IMR-90 (cell line): ENCODE measurements around the gene MYH1. TPM values are rescaled to one million over a fixed set of nuclear protein-coding genes. Genes with fewer than 3 reads are reported as not detected.

Experiments
- ATAC-seq: fragments of 200-7000 bp; cut with Tn5 transposase; 2 replicates; pipeline ENCODE4 v1.9.1; 2020; ENCODE audit warnings: low read depth, mild to moderate bottlenecking, moderate library complexity
- BruUV-seq: library from RNA; stranded (reverse); fragments of 400-500 nt; replicated peaks from 2 replicates; lab custom pipeline; 2021; lab: Mats Ljungman, UMichigan
- CTCF ChIA-PET: fragments of 300-600 bp; formaldehyde crosslinking; extraction: SDS; loops from one replicate; lab custom pipeline; 2021; ENCODE audit warnings: antibody characterized with exemption; lab: Yijun Ruan, JAX
- POLR2A ChIA-PET: fragments of 300-600 bp; sonication (Branson Sonifier 250); formaldehyde crosslinking; loops from one replicate; lab custom pipeline; 2022; ENCODE audit warnings: antibody characterized with exemption; ENCODE audit not compliant: unreplicated experiment; lab: Charles Lee
- DNase-seq: peaks from one replicate; pipeline ENCODE4 v3.0.0; 2013
- H2AFZ ChIP-seq: replicated peaks from 2 replicates; pipeline ENCODE3; 2013; ENCODE audit warnings: low read length, mild to moderate bottlenecking; ENCODE audit not compliant: poor library complexity
- H2AK5ac ChIP-seq: 2 replicates; pipeline ENCODE4 v1.6.1; 2013; ENCODE audit warnings: low read depth, low read length, inconsistent platforms
- H2AK9ac ChIP-seq: replicated peaks from 2 replicates; pipeline ENCODE3; 2013; ENCODE audit warnings: mild to moderate bottlenecking, low read depth, low read length, moderate library complexity; ENCODE audit not compliant: poor library complexity
- H2BK120ac ChIP-seq: 2 replicates; pipeline ENCODE4 v1.6.1; 2013; ENCODE audit warnings: low read depth, low read length, inconsistent platforms
- H2BK15ac ChIP-seq: 3 replicates; pipeline ENCODE4 v1.6.1; 2013; ENCODE audit warnings: low read depth, low read length, inconsistent platforms
- H2BK20ac ChIP-seq: 2 replicates; pipeline ENCODE4 v1.6.1; 2013; ENCODE audit warnings: low read depth, mild to moderate bottlenecking, inconsistent platforms, low read length, moderate library complexity
- H2BK5ac ChIP-seq: 2 replicates; pipeline ENCODE4 v1.6.1; 2013; ENCODE audit warnings: mild to moderate bottlenecking, low read depth, low read length, inconsistent platforms; ENCODE audit not compliant: poor library complexity, severe bottlenecking
- H3K14ac ChIP-seq: replicated peaks from 2 replicates; pipeline ENCODE4 v1.6.1; 2013; ENCODE audit warnings: low read depth, low read length, inconsistent platforms
- H3K18ac ChIP-seq: 2 replicates; pipeline ENCODE4 v1.6.1; 2013; ENCODE audit warnings: low read depth, low read length, control low read depth
- H3K23ac ChIP-seq: 2 replicates; pipeline ENCODE4 v1.6.1; 2013; ENCODE audit warnings: low read depth, low read length, inconsistent platforms
- H3K27ac ChIP-seq: 2 replicates; pipeline ENCODE4 v1.5.1; 2013; ENCODE audit warnings: mild to moderate bottlenecking, control low read depth, low read length; ENCODE audit not compliant: insufficient read depth
- H3K27me3 ChIP-seq: 2 replicates; pipeline ENCODE4 v1.6.1; 2013; ENCODE audit warnings: low read length; ENCODE audit not compliant: control insufficient read depth, insufficient read depth
- H3K36me3 ChIP-seq: 2 replicates; pipeline ENCODE4 v1.6.1; 2013; ENCODE audit warnings: low read length, mixed read lengths; ENCODE audit not compliant: control insufficient read depth, insufficient read depth
- H3K4ac ChIP-seq: 2 replicates; pipeline ENCODE4 v1.6.1; 2013; ENCODE audit warnings: low read depth, low read length, inconsistent platforms
- H3K4me1 ChIP-seq: 2 replicates; pipeline ENCODE4 v1.6.1; 2013; ENCODE audit warnings: low read length, mixed read lengths; ENCODE audit not compliant: control insufficient read depth, insufficient read depth
- H3K4me2 ChIP-seq: 2 replicates; pipeline ENCODE4 v1.6.1; 2013; ENCODE audit warnings: low read depth, mild to moderate bottlenecking, control low read depth, low read length, moderate library complexity
- H3K4me3 ChIP-seq: 2 replicates; pipeline ENCODE4 v1.5.1; 2013; ENCODE audit warnings: low read depth, mild to moderate bottlenecking, control low read depth, low read length, moderate library complexity; ENCODE audit not compliant: insufficient read depth
- H3K56ac ChIP-seq: 2 replicates; pipeline ENCODE4 v1.6.1; 2013; ENCODE audit warnings: low read length, inconsistent platforms; ENCODE audit not compliant: insufficient read depth; ENCODE audit errors: extremely low read depth
- H3K79me1 ChIP-seq, 2 experiments: 2 replicates each; pipeline ENCODE4 v1.6.1; 2013; ENCODE audit warnings: low read length in 2 of 2, inconsistent platforms in 1 of 2, low read depth in 1 of 2
- H3K9ac ChIP-seq: 2 replicates; pipeline ENCODE4 v1.6.1; 2013; ENCODE audit warnings: low read depth, low read length, control low read depth
- H3K9me1 ChIP-seq: 2 replicates; pipeline ENCODE4 v1.6.1; 2013; ENCODE audit warnings: low read length, inconsistent platforms; ENCODE audit not compliant: insufficient read depth
- H3K9me3 ChIP-seq: 2 replicates; pipeline ENCODE4 v1.6.1; 2013; ENCODE audit warnings: low read length; ENCODE audit not compliant: control insufficient read depth, insufficient read depth
- H4K20me1 ChIP-seq: 2 replicates; pipeline ENCODE4 v1.6.1; 2013; ENCODE audit warnings: low read length, inconsistent platforms; ENCODE audit not compliant: insufficient read depth
- H4K5ac ChIP-seq: 2 replicates; pipeline ENCODE4 v1.6.1; 2013; ENCODE audit warnings: mild to moderate bottlenecking, low read depth, low read length, control low read depth
- H4K8ac ChIP-seq, 2 experiments: 2 replicates each; pipeline ENCODE4 v1.6.1; 2013; ENCODE audit warnings: low read depth in 2 of 2, low read length in 2 of 2, control low read depth in 1 of 2, inconsistent platforms in 1 of 2
- H4K91ac ChIP-seq: 2 replicates; pipeline ENCODE4 v1.6.1; 2013; ENCODE audit warnings: low read depth, low read length, inconsistent platforms; ENCODE audit not compliant: insufficient read depth
- BHLHE40 ChIP-seq: fragments of 150-350 bp; IDR thresholded peaks from 2 replicates; pipeline ENCODE4 v1.6.1; 2016; ENCODE audit warnings: mild to moderate bottlenecking, low read depth, low read length
- CEBPB ChIP-seq: IDR thresholded peaks from 2 replicates; pipeline ENCODE4 v1.6.1; 2012; ENCODE audit warnings: low read depth, low read length, improper control_type of control experiment
- CHD1 ChIP-seq: IDR thresholded peaks from 2 replicates; pipeline ENCODE4 v1.6.1; 2012; ENCODE audit warnings: low read depth, low read length, improper control_type of control experiment
- CTCF ChIP-seq: conservative IDR thresholded peaks from 2 replicates; pipeline ENCODE4 v1.5.1; 2012; ENCODE audit warnings: mild to moderate bottlenecking, low read depth, low read length, improper control_type of control experiment
- ELK1 ChIP-seq: fragments of 150-350 bp; IDR thresholded peaks from 2 replicates; pipeline ENCODE4 v1.6.1; 2016; ENCODE audit warnings: low read depth, mild to moderate bottlenecking, low read length, moderate library complexity, borderline replicate concordance
- FOS ChIP-seq: fragments of 150-350 bp; IDR thresholded peaks from 2 replicates; pipeline ENCODE4 v1.6.1; 2016; ENCODE audit warnings: low read depth, low read length
- MAFK ChIP-seq: IDR thresholded peaks from 2 replicates; pipeline ENCODE4 v1.6.1; 2012; ENCODE audit warnings: low read depth, low read length, improper control_type of control experiment
- MAZ ChIP-seq: IDR thresholded peaks from 2 replicates; pipeline ENCODE4 v1.6.1; 2012; ENCODE audit warnings: low read depth, mild to moderate bottlenecking, low read length, improper control_type of control experiment, moderate library complexity, borderline replicate concordance
- MXI1 ChIP-seq: IDR thresholded peaks from 2 replicates; pipeline ENCODE4 v1.6.1; 2012; ENCODE audit warnings: low read depth, mild to moderate bottlenecking, low read length, moderate library complexity, borderline replicate concordance
- NFE2L2 ChIP-seq: fragments of 150-350 bp; IDR thresholded peaks from 2 replicates; pipeline ENCODE4 v1.6.1; 2016; ENCODE audit warnings: low read depth, mild to moderate bottlenecking, low read length
- POLR2A ChIP-seq: IDR thresholded peaks from 2 replicates; pipeline ENCODE4 v1.6.1; 2012; ENCODE audit warnings: mild to moderate bottlenecking, low read depth, low read length
- RAD21 ChIP-seq: IDR thresholded peaks from 2 replicates; pipeline ENCODE4 v1.6.1; 2012; ENCODE audit warnings: low read length, improper control_type of control experiment
- RCOR1 ChIP-seq: IDR thresholded peaks from 2 replicates; pipeline ENCODE4 v1.6.1; 2012; ENCODE audit warnings: mild to moderate bottlenecking, low read length, improper control_type of control experiment; ENCODE audit not compliant: insufficient replicate concordance
- RFX5 ChIP-seq: IDR thresholded peaks from 2 replicates; pipeline ENCODE4 v1.8.0; 2012; ENCODE audit warnings: low read depth, mild to moderate bottlenecking, low read length, moderate library complexity
- SMC3 ChIP-seq: fragments of 150-350 bp; IDR thresholded peaks from 2 replicates; pipeline ENCODE4 v1.6.1; 2016; ENCODE audit warnings: low read depth, mild to moderate bottlenecking, antibody characterized with exemption, low read length, moderate library complexity
- USF2 ChIP-seq: fragments of 150-350 bp; IDR thresholded peaks from 2 replicates; pipeline ENCODE4 v1.6.1; 2017; ENCODE audit warnings: mild to moderate bottlenecking, antibody characterized with exemption, low read length, low read depth
- WGBS, 2 experiments: methylation state at CpG; one replicate each; pipeline versions ENCODE4 v1.1.5 to v1.1.7; 2013; ENCODE audit warnings: missing lambda C conversion rate in 2 of 2; ENCODE audit not compliant: insufficient read length in 1 of 2; ENCODE audit errors: extremely low coverage in 2 of 2; 5-methylcytosine and 5-hydroxymethylcytosine counted together
- dilution Hi-C: fragments of 300-500 bp; cut with HindIII; formaldehyde crosslinking; loops from one replicate; pipeline ENCODE4 v1.14.3; 2018; ENCODE audit warnings: low sequenced_read_pairs; ENCODE audit not compliant: unreplicated experiment
- in situ Hi-C: fragments of 300-500 bp; cut with MboI; formaldehyde crosslinking; loops from 3 replicates; pipeline ENCODE4 v1.14.3; 2019; ENCODE audit warnings: low sequenced_read_pairs, inconsistent platforms, mixed read lengths
- intact Hi-C: fragments of 100-400 bp; cut with micrococcal nuclease; formaldehyde crosslinking; loops from 2 replicates; pipeline ENCODE4 v1.10.0; 2022
- polyA plus RNA-seq, 3 experiments: library from polyadenylated mRNA; depleted of rRNA; stranded (reverse); fragments of >200 nt; gene quantifications; 2 replicates each; pipeline ENCODE4 v1.2.3, GENCODE V29; 2012; ENCODE audit warnings: low replicate concordance in 1 of 3
- total RNA-seq: library from RNA; depleted of rRNA; stranded (reverse); fragments of >200 nt; gene quantifications from 2 replicates; pipeline ENCODE4 v1.2.3, GENCODE V29; 2012

MYH1 gene
- total and polyA plus RNA-seq, 2 of the 4 experiments (the other 2 are of a cell fraction), result not detected

GRCh38 chr17:10513299-10514067, 4.9 kb downstream of the MYH1 start:
- Histone ChIP-seq H3K79me1 (no peaks in the 10 kb centered on the region), H2AK9ac (no peak overlapping the region), H3K4me1 (no peaks in the 10 kb centered on the region), H2BK5ac (no peak overlapping the region), H3K23ac (no peak overlapping the region), H4K91ac (no peak overlapping the region), H3K14ac (no peak overlapping the region), H3K9me3 (no peaks in the 10 kb centered on the region), H2BK120ac (no peak overlapping the region), H2BK15ac (no peak overlapping the region), H3K27ac (no peak overlapping the region), H3K4me3 (no peak overlapping the region), H4K5ac (no peak overlapping the region), H3K56ac (no peak overlapping the region), H2BK20ac (no peak overlapping the region), H3K36me3 (no peaks in the 10 kb centered on the region), H4K8ac (no peak overlapping the region), H4K20me1 (no peaks in the 10 kb centered on the region), H3K18ac (no peak overlapping the region), H3K9ac (no peak overlapping the region), H2AFZ (no peak overlapping the region), H3K9me1 (no peaks in the 10 kb centered on the region), H2AK5ac (no peak overlapping the region), H3K4ac (no peak overlapping the region), H3K4me2 (no peak overlapping the region), H3K27me3 (no peaks in the 10 kb centered on the region)
- DNase-seq, result peak; percentile 0
- POLR2A ChIA-PET, result no interaction called here
- no TSS peak for BruUV-seq
- in situ Hi-C loops, result no loop called here
- dilution Hi-C loops, result no loop called here
- intact Hi-C loops, result no loop called here
- TF ChIP-seq NFE2L2, result no peak
- no peak for TF ChIP-seq MAFK
- TF ChIP-seq MAZ, result no peak
- no peak for TF ChIP-seq SMC3
- TF ChIP-seq ELK1, result no peak
- no peak for TF ChIP-seq CEBPB
- TF ChIP-seq RCOR1, result no peak
- TF ChIP-seq MXI1, result no peak
- TF ChIP-seq BHLHE40, result no peak
- TF ChIP-seq POLR2A, result no peak
- TF ChIP-seq RAD21, result no peak
- TF ChIP-seq USF2, result no peak
- no peak for TF ChIP-seq RFX5
- no peak for TF ChIP-seq CHD1
- no peak for TF ChIP-seq FOS
- no peak for TF ChIP-seq CTCF
- CTCF ChIA-PET, result no interaction called here
- WGBS, 2 experiments, result no CpG with 5 or more reads among the region's 6 CpGs
- no peak for ATAC-seq
